GM19463 (cell line): Measurements from ENCODE around the gene L3MBTL4.
"Not testable (repeated sequence)": the region's sequence is repeated elsewhere in the genome, so short reads cannot be mapped to it uniquely, and the experiment has no call there.

Experiments
- ATAC-seq: cut with Tn5 transposase; IDR thresholded peaks from one replicate; pipeline ENCODE4 v1.9.1; 2021; ENCODE audit warnings: mild to moderate bottlenecking, moderate library complexity; ENCODE audit not compliant: unreplicated experiment

Gene L3MBTL4

DNA sequence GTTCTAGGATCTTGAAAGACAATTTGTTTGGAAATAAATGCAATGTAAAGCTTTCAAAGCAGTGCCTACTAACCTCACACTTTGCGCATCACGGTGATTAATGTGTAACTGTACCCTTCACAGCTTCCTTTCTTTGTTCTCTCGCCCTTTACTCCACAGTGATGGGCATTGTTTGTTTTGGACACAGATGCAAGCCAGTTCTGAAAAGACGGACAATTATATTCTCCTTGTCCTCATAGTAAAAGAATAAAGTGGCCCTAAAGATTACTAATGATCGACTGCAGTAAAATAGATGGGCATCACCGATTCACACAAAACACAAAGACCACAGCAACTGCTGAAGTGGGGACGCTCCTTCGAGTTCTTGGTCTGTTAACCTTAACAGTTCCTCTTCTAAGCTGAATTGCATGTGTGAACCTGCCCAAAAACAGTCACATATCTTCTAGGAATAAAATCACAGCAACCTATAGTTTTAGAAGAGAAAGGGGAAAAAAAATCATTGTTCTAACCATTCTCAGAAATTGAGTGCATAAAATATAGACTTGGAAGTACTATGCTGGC, 7.7 kb downstream of the L3MBTL4 start:
- ATAC-seq, result no peak

DNA sequence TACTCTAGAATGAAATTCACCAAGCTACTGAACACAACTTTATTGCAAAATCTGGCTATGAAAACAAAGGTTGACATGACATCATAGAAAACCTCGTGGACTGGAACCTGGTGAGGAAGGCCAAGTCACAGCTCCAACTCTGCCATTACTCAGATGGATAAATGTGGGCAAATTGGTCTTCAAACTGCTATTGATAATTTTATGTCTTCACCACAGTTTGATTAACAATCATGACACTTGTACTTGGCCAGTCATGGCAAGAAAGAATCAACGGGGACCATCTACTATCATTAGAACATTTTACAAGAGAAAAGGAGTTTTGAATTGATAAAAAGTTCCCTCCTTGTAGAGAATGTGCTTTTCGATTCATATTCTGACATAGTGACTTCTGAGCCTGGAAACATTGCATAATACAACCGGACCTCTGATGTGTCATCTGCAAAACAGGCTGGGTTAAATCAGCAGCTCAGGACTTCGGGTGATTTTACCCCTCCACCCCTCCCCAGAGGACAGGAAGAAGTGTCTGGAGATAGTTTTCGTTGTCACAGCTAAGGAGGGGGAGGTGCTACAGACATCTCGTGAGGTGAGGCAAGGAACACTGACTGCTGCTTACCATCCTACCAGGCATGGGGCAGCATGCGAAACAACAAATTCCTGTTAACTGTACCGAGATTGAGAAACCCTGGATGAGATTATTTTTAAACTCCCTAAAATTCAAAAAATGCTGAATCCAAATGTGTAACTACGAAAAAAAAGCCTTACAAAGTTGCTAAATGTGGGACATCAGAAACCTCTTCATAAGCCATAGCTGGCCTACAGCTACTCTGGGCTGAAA, 8.4 kb downstream of the L3MBTL4 start:
- no peak for ATAC-seq

DNA sequence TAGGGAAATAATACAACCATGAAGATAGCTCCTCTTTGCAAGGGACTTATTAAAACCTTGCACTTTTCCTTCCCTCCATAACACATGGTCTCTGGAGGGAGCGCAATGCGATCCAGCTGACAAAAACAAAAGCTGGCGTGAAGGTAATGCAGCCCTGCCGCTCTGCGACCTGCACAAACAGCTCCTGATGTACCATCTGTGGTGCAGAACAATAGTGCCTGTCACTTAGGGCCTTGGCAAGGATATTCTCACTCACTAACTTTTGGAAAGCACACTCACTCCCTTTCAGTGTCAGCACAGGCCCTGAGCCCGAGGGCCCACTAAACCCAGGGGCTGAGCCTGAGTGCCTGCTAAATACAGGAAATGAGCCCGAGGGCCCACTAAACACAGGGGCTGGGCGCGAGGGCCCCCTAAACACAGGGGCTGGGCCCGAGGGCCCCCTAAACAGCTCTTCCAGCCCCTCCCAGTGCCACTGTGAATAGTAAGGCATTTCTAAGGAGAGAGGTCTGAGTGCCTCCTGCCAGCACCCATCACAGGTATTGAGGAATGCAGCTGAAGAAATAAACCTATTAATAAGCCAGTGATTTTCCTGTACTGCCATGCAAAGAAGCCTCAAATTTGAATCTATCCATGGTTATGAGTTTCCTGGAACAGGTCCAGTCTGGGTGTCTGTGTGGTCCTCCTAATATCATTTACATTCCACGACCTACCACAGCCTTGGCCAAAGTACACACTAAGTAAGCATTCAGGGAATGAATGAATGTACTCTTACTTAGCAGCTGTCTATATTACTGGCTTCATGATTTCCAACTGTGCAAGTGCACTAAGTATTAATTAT, 9.3 kb downstream of the L3MBTL4 start:
- no peak for ATAC-seq

DNA sequence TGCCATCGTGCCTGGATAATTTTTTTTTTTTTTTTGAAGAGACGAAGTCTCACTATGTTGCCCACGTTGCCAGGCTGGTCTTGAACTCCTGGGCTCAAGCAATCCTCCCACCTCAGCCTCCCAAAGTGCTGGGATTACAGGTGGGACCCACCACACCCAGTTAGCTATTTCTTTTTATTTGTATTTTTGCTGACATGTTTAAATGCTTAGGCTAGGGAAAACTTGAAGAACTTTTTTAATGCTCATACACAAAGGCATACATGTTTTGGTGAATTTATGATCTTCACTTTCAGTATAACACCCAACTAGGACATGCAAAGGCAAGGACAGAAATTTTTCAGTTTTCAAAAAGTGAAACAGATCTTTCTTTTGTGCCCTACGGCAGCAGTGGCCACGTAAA, 9.9 kb downstream of the L3MBTL4 start:
- ATAC-seq, result no peak

DNA sequence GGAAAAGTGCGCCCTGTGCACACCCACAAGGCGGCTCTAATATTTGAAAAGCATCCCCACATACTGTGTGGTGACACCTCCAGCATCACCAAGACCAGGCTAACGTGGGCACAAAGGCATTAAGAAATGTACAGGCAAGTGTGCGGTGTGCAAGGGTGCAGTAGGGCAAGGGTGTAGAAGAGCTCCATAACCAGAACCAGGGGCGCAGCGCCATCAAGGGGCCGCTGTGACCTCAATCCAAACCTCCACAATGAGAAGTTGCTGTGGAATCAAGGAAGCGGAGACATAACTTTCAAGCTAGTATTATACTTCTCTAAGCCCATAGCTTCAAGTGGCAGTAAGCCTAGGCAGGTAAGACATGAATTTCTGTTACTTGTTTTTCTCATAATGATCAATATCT, 13.0 kb downstream of the L3MBTL4 start:
- ATAC-seq, result no peak

DNA sequence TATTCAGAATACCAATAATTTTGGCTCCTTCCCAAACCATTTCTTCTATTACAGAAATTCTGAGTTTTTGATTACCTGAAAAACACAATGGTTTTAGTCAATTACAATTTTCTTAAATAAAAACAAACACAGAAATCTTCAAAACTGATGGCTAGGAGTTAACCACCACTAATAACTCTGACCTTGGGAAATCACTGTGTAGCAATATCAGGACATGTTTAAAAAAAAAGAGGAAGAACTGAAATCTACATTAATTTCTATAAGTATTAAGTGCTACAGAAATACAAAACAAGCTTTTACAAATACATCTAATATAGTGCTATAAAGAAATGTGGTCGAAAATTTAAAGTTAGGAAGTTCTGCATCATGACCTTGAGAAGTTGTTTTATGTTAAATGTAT, 14.9 kb downstream of the L3MBTL4 start:
- ATAC-seq, result no peak

DNA sequence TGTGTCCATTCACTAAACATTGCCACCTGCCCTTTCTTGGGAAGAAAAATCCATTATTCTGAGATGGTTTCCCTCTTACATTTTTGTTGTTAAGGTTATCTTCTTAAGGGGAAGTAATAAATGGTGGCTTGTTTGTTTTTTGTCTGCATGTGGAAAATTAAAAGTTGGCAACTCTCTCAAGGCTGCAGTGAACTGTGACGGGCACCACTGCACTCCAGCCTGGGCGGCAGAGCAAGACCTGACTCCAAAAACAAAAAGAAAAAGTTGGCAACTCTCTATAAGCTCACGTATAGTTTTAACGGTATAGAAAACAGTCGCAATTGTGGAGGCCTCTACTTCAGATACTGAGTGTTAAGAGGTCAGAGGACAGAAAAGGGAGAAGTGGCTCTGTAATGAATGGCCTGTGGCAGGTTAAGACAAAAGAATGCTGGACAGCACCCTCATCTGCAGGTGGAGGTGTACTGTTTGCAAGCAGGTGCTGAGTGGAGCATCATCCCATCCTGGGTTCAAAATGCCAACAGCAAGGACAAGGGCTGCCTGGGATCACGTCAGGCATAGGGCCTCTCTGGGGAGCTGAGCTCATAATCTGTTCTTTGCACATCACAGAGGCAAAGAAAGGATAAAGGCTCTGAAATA, 16.7 kb downstream of the L3MBTL4 start:
- no peak for ATAC-seq

DNA sequence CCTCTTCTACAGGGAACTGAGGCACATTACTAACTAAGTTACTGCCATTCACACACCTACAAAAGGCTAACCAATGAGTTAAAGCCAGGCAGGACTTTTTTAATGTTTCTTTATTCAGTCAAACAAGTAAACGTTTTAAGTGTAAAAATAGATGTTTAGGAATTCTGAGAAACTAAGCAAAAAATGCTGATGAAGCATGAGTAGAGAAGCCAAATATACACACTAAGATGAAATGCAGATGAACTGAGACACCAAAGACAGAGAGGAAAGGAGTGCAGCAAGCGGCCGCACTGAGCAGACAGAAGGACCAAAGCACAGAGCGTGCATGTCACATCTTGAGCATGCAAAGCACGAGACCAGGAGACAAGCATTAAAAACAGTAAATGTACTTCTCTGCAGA, 17.9 kb downstream of the L3MBTL4 start:
- ATAC-seq, result no peak

DNA sequence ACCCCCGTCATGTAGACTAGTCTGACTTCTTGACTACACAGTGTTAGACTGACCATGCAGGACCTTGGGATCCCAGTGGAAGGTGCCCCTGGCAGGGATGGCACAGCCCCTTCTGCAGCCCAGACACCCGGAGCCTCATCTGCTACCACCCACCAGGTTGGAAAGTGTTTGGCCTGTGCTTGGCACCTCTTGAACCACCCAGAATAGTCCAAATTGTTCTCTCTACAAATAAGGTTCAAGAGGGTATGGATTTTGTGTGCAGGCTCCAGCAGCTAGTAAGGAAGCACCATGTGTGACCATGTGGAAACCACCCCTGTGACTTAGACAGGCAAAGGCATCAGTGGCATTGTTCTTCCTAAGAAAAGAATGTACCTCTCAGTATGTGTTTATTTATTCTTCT, 18.4 kb downstream of the L3MBTL4 start:
- no peak for ATAC-seq

DNA sequence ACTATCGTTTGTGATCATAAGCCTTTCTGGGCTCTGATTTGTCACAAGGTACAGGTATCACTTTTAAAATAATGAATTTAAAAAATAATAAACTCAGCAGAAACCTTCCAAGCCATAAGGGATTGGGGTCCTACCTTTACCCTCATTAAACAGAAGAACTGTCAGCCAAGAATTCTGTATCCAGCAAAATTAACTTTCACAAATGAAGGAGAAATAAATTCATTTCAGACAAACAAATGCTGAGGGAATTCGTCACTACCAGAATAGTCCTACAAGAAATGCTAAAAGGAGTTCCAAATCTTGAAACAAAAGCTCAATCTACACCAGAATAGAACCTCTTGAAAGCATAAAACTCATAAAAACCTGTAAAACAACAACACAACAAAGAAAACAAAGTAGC, 25.7 kb downstream of the L3MBTL4 start:
- ATAC-seq, result no peak

DNA sequence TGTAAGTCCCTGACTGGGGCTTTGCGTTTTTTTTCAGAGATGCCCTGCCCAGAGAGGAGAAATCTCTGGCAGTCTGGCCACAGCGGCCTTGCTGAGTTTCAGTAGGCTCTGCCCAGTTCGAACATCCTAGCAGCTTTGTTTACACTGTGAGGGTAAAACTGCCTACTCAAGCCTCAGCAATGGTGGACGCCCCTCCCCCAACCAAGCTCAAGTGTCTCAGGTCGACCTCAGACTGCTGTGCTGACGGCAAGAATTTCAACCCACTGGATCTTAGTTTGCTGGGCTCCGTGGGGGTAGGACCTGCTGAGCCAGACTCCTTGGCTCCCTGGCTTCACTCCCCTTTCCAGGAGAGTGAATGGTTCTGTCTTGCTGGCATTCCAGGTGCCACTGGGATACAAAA, 31.7 kb downstream of the L3MBTL4 start:
- no peak for ATAC-seq

DNA sequence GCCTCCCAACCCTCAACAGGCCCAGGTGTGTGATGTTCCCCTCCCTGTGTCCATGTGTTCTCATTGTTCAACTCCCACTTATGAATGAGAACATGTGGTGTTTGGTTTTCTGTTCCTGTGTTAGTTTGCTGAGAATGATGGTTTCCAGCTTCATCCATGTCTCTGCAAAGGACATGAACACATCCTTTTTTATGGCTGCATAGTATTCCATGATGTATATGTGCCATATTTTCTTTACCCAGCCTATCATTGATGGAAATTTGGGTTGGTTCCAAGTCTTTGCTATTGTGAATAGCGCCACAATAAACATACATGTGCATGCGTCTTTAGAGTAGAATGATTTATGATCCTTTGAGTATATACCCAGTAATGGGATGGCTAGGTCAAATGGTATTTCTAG, 37.2 kb downstream of the L3MBTL4 start:
- not testable (repeated sequence) for ATAC-seq

DNA sequence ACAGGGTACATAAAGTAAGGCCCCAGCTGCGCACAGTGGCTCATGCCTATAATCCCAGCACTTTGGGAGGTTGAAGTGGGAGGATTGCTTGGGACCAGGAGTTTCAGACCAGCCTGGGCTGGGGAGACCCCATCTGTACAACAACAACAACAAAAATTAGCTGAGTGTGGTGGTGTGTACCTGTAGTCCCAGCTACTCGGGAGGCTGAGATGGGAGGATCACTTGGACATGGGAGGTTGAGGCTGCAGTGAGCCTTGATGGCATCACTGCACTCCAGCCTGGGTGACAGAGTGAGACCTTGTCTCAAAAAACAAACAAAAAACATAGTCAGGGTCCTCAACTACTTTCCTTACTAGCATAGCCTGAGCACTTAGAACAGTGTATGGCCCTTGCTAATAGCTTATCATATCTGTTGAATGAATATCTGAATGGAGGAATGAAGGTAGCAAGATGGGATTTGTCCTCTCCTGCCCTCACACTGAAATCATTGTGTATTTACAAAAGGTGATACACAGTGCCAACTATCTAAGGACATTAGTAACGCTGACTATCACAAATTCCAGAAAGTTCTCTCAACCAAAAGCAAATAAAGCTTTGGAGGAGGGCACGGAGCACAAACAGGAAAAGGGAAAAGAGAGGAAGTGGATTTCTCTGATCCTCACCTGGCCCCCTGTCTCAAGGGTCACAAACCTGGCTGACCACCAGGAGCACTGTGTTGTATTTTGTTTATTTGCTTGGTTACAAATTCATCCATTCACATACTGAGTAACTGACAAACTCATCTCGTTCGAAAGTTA, 38.1 kb downstream of the L3MBTL4 start:
- no peak for ATAC-seq

DNA sequence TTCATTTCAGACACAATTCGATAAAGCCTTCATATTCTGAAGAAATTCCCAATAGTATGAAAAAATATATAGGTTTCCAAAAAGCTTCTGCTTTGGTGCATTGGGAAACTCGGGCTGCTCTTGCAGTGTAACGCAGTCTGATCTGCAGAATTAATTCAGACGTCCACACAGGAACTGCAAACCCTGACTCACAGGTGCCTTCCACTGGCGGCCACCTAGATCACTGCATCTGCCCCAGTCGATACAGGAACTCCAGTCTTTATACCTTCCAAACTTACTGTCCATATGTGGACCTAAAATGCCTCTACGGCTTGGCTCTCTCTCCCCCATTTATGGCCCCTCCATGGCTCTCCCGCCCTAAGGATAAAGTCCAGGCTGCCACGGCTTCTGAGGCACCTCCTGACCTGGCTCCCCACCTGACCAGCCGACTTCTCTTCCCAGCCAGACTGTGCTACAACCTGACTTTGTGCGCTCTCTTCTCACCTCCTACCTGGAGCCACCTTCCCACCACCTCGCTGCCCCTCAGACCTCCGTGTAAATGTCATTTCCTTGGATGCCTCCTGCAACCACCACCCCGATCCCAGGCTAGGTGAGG, 39.7 kb downstream of the L3MBTL4 start:
- ATAC-seq, result no peak

DNA sequence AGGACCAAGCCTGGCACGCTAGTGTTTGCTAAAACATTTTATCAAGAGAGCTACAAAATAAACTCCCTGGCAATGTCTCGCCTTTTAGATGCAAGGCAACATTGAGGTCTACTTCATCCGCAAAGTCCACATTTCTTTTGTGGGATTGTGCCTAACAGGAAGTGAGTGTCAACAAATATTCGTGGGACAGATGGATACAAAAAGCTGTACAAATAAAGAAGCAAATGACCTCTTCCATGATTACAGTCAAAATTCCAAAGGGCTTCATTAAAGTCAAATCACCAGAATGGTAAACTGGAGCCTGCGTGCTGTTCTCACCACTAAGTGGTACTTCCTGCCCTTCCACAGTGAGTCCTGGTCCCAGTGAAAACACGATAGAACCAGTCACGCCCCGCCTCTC, 40.4 kb downstream of the L3MBTL4 start:
- ATAC-seq, result no peak

DNA sequence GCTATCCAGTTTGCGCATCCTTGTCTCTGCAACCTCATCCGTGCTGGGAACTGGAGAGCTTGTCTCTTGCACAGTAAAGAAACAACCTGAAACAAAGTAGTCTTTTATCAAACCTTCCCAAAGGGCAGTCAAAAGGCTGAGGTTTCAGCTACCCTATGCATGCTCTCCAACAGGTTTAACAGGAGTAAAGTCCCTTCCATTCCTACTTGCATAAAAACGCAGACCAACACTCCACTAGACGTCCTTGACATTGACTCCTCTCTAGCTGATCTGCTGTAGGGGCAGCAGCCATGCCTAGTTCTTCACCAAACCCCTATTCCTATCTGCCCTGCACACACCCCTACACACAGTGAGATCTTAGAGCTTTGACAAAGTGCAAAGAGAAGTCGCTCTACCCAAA, 41.5 kb downstream of the L3MBTL4 start:
- ATAC-seq, result no peak

DNA sequence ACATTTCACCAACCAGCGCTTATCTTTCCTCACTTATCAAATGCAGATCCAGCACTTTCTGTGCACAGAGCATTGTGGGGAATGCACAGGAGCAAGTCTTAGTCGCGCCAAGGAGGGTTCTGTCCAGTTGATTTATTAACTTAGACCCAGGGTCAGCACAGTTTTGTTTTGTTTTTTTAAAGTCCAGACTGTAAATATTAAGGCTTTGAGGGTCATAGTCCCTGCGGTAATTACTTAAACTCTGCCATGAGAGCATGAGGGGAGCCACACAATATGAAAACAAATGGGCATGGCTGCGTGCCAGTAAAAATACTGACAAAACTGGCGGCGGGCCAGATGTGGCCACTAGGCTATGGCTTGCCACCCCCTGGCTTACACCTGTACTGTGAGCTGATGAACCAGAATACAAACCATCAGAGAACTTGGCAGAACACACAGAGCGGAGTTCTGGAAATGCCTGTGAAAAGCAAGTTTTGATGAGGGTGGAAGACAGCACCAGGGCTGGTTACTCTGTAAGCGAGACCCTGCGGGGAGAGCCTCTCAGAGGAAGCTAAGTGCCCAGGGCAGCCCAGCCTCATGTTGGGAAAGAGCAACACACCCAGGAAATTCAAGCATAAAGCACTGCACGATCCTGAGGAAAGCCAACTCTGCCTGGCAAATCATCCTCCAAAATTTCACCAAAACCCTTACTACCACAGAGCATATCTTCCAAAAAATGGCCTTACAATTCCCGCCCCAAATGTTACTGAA, 43.6 kb downstream of the L3MBTL4 start:
- no peak for ATAC-seq

DNA sequence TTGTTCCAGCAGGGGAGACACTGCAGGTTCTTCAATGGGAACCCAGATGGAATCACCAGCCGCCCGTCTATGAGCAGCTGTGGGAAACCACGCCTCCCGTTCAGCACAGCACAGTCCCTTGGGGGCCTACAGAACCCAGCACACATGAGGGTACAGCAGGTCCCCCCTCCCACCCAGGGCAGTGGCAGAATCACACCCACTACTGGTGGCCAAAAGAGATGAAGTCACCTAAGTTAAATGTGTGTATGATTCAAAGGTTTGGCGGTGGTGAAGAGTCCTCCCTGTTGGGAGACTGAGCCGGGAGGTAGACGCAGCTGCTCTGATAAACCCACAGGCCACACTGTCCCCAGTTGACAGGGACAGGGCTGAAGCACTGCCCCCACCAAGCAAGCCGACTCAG, 44.3 kb downstream of the L3MBTL4 start:
- ATAC-seq, result peak; percentile 54

DNA sequence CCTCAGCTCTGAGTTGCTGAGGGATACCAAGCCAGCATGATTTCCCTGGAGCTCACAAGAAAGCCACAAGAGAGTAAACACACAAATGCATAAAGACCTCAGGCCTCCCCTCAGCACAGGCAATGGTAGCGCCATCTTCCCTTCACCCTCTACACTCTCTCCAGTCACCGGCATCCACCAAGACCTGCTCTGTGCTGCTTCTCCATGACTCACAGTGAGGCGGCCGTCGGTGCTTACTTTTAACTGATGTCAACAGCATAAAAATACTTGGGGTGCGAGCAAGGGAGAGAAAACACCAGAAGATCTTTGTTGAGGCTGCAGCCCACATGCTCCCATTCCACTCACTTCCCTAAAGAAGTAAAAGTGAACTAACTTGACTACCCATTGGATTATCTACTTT, 46.7 kb downstream of the L3MBTL4 start:
- no peak for ATAC-seq

DNA sequence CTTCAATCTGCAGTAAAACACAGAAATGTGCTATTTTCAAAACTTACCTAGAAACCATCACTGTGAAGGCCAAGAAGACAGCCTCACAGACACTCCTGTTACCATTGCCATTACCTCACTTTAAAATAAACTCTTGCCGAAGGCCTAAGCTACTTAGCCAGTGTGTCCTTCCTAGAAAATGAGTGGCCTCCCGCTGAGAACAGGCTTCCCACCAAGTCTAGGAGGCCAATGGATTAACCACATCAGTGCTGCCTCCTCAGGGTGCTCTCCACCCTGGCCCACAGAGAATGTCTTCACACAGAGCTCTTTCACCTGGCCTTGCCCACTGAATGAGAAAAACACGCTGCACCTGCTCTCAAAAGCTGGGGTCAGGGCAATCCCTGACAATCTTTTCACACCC, 47.5 kb downstream of the L3MBTL4 start:
- no peak for ATAC-seq
